Activated CD8-positive, alpha-beta memory T cell treated with anti-CD3 and anti-CD28 coated beads, Interleukin-2, amount 50 U/mL, for 4 hours (primary cell): ENCODE measurements around the gene MAPKBP1.
"Not testable (repeated sequence)": the region's sequence is repeated elsewhere in the genome, so short reads cannot be mapped to it uniquely, and the experiment has no call there.

Experiments used
- DNase-seq: peaks from one replicate; pipeline ENCODE4 v3.0.0-alpha.2; 2020

MAPKBP1 gene

GRCh38 chr15:41827290-41827879, 53.1 kb downstream of the MAPKBP1 start:
- DNase-seq, result peak; percentile 39

- peak; percentile 97 for DNase-seq
These were observed 53.9 kb downstream of the MAPKBP1 start, which contains the start of gene JMJD7 for GRCh38 chr15:41827880-41828806. JMJD7 (plus strand) TSS chr15:41828092; CDS start chr15:41828125, 33 bp downstream.

- DNase-seq, result no peak
These were observed 54.5 kb downstream of the MAPKBP1 start for GRCh38 chr15:41828807-41829141.

DNA sequence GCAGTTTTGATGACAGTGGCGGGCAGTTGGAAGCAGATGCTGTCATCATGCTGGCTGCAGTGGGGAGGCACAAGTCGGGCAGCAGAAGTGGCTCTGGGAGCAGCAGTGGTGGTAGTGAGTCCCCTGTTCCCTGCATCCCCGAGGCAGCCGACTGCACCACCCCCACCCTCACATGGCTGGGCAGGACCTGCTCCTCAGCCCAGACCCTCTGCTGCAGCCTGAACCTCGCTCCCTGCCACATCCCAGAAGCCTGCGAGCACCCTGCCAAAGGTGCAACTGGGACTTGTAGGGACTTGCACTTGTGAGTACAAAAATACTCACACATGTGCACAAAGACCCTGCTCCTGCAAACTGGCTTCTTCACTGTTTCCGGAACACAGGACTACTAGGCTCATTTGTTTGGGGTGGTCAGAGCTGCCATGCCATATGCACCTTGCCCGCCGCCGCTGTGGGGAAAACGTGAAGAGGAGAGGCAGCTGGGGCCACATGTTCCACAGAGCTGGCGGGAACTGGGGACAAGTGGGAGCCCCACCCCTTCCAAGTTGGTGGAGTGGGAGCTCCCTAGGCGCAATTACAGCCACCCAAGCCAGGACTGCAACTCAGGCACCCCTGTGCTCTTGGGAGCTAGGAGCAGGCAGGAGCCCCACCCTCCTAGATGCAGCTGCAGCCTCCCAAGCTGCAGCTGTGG, 55.8 kb downstream of the MAPKBP1 start:
- no peak for DNase-seq

GRCh38 chr15:41831291-41831690, 57.0 kb downstream of the MAPKBP1 start:
- DNase-seq, result not testable (repeated sequence)

- no peak for DNase-seq
These were observed 57.9 kb downstream of the MAPKBP1 start for GRCh38 chr15:41832208-41832607.

DNA sequence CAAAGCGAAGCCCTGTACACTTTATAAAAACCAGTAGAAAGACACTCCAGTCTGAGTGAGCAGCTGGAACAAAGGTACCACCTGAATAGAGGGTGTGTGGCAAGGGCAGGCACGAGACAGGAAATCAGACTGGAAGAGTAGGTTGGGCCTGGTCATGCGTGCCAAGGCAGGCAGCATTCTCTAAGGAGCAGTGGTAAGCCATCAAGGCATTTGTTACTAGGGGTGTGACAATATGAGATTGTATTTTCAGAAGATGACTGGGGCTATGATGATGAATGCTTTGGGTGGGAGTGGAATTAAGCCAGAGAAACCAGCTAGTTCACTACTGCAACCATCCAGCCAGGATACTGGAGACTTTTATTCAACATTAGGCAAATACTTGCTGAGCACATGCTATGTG, 58.6 kb downstream of the MAPKBP1 start:
- no peak for DNase-seq

DNA sequence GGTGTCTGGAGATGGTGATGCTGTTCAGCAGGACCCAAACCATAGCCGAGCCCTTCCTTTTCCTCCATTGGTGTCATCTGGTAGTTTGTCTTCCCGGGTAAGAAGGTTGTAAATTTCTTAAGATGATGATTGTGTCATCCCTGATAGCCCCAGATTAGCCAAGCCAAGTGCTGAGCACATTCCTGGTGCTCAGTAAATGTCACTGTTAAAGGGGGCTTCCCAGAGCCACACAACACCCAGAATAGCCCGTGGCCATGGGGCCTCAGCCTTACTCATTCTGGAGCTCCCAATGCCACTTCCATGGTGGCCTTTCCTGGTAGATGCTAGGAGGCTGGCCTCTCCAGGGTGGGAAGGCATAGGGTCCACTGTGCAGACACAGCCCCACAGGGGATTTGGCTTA, 59.8 kb downstream of the MAPKBP1 start:
- DNase-seq, result no peak

- no peak for DNase-seq
These were observed 61.8 kb downstream of the MAPKBP1 start for GRCh38 chr15:41836073-41836472.

GRCh38 chr15:41836713-41837454, 62.6 kb downstream of the MAPKBP1 start:
- DNase-seq, result no peak

- no peak for DNase-seq
These were observed 64.2 kb downstream of the MAPKBP1 start, which contains the start of gene PLA2G4B for GRCh38 chr15:41838400-41838897. PLA2G4B (plus strand) TSS chr15:41838847; CDS start chr15:41838914, 67 bp downstream.

- no peak for DNase-seq
These were observed 65.7 kb downstream of the MAPKBP1 start for GRCh38 chr15:41839781-41840491.

GRCh38 chr15:41840673-41841072, 66.4 kb downstream of the MAPKBP1 start:
- DNase-seq, result no peak

DNA sequence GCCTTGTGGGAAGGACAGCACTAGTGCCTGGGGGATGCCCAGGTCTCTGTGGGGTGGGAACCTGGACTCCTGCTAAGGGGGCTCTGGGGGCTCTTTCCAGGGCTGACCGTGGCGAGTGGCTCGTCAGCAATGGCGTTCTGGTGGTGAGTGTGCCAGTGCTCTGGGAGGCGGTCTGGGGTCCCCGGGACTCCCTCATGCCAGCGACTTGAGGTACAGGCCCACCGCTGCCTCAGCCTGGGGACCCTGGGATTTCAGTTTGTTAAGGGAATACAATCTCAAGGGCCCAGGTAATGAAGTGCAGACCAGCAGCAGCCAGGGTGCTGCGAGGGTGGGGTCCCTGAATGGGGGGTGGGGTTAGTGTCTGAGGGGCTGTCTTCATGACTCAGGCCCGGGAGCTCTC, 66.8 kb downstream of the MAPKBP1 start:
- no peak for DNase-seq

DNA sequence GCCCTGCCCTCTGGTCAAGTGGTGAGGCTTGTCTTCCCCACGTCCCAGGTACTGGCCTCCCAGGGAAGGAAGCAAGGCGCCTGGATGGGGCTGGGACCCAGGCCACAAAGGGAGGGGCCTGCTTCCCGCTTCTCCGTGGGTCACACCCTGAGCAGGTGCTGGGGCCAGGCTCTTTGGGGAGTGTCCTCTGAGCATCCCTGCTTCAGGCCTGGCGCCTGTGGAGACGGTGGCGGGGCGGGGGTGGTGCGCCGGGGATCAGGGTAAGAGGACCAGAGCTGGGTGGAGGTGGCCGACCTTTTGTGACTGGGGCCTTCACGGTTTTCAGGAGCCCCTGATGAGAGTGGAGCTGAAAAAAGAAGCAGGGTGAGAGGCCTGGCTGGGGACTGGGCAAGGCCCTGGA, 67.9 kb downstream of the MAPKBP1 start:
- DNase-seq, result no peak

- no peak for DNase-seq
These were observed 69.3 kb downstream of the MAPKBP1 start for GRCh38 chr15:41843571-41843970.

DNA sequence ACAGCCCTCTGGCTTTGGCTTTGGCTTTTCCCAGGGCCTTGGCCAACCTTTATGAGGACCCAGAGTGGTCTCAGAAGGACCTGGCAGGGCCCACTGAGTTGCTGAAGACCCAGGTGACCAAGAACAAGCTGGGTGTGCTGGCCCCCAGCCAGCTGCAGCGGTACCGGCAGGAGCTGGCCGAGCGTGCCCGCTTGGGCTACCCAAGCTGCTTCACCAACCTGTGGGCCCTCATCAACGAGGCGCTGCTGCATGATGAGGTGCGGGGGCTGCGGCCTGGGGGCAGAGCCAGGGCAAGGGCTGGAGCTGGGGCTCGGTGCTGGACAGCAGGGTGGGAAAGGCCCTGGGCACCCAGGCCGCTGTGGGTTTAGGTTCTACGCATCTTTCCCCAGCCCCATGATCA, 70.5 kb downstream of the MAPKBP1 start:
- DNase-seq, result no peak

- no peak for DNase-seq
These were observed 72.9 kb downstream of the MAPKBP1 start for GRCh38 chr15:41847206-41847605.

DNA sequence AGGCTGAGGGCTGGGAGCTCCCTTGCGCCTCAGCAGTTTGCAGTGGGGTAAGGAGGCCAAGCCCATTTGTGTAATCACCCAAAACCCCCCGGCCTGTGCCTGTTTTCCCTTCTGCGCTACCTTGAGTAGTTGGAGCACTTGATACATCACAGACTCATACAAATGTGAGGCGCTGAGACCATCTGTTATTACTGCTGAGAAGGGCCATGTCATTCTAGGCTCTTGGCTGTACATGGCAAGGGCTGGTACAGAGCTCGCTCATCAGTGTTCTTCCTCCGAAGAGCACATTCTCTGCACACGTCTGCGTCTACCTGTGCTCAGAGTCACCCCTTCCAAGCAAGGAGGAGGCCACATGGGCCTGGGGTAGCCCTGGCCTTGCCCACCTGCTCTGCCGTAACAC, 73.7 kb downstream of the MAPKBP1 start:
- no peak for DNase-seq

- DNase-seq, result no peak
These were observed 74.3 kb downstream of the MAPKBP1 start for GRCh38 chr15:41848631-41849030.

- no peak for DNase-seq
These were observed 74.9 kb downstream of the MAPKBP1 start for GRCh38 chr15:41849204-41849603.

DNA sequence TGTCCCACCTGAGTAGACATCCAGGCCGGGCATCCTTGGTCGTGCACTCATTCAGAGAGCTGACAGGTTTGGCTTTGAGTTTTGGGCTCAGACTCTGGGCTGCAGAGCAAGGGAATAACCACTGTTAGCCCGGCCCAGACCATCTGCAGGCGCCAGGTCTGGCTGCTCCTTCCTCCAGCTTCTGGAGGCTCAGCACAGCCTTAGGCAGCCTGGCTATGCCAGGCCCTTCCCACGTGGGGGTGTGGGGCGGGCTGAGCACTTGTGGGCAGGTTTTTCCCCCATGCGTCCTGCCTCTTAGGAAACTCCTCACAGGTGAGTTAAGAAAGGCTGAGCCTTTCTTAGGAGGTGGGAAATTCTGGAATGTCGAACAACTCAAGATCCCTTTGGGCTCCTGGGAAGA, 75.6 kb downstream of the MAPKBP1 start:
- no peak for DNase-seq
